Measurements from ENCODE around the gene TMEM89.

GRCh38 chr3:48581621-48582481 lies 39.7 kb downstream of the TMEM89 start:
- TF ChIP-seq, protein P1, sequence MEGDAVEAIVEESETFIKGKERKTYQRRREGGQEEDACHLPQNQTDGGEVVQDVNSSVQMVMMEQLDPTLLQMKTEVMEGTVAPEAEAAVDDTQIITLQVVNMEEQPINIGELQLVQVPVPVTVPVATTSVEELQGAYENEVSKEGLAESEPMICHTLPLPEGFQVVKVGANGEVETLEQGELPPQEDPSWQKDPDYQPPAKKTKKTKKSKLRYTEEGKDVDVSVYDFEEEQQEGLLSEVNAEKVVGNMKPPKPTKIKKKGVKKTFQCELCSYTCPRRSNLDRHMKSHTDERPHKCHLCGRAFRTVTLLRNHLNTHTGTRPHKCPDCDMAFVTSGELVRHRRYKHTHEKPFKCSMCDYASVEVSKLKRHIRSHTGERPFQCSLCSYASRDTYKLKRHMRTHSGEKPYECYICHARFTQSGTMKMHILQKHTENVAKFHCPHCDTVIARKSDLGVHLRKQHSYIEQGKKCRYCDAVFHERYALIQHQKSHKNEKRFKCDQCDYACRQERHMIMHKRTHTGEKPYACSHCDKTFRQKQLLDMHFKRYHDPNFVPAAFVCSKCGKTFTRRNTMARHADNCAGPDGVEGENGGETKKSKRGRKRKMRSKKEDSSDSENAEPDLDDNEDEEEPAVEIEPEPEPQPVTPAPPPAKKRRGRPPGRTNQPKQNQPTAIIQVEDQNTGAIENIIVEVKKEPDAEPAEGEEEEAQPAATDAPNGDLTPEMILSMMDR (IDR thresholded peaks at IDR 0.05) = no peak
- TF ChIP-seq POLR2A (IDR thresholded peaks at IDR 0.05; ENCODE audit: low read depth) = no peak

Data from esophagus muscularis mucosa (tissue), 3 donors.